Fibroblast of peridontal ligament (primary cell): ENCODE data around the gene ANKRD29.

Experiments used
- DNase-seq: peaks from one replicate; pipeline ENCODE4 v3.0.0-alpha.2; 2010; ENCODE audit errors: extremely low read depth

Gene ANKRD29

GRCh38 chr18:23684515-23685197 is 21.9 kb upstream of the ANKRD29 start:
- peak; percentile 19 for DNase-seq

- DNase-seq, result no peak
Observed at GRCh38 chr18:23683671-23684070, 21.0 kb upstream of the ANKRD29 start.

GRCh38 chr18:23683155-23683554 is 20.4 kb upstream of the ANKRD29 start:
- no peak for DNase-seq

GRCh38 chr18:23682472-23682871 is 19.8 kb upstream of the ANKRD29 start:
- DNase-seq, result no peak

- DNase-seq, result no peak
Observed at GRCh38 chr18:23682045-23682444, 19.3 kb upstream of the ANKRD29 start.

- DNase-seq, result no peak
Observed at GRCh38 chr18:23675896-23676295, 13.2 kb upstream of the ANKRD29 start.

GRCh38 chr18:23675236-23675635 is 12.5 kb upstream of the ANKRD29 start:
- DNase-seq, result no peak

- no peak for DNase-seq
Observed at GRCh38 chr18:23673725-23674124, 11.0 kb upstream of the ANKRD29 start.

GRCh38 chr18:23671564-23671963 is 8.9 kb upstream of the ANKRD29 start:
- no peak for DNase-seq

- DNase-seq, result no peak
Observed at GRCh38 chr18:23669804-23670405, 7.2 kb upstream of the ANKRD29 start.

- DNase-seq, result no peak
Observed at GRCh38 chr18:23669202-23669766, 6.6 kb upstream of the ANKRD29 start.

GRCh38 chr18:23668731-23669130 is 6.0 kb upstream of the ANKRD29 start:
- no peak for DNase-seq

- DNase-seq, result no peak
Observed at GRCh38 chr18:23667114-23667513, 4.4 kb upstream of the ANKRD29 start.

GRCh38 chr18:23664674-23665073 is 2.0 kb upstream of the ANKRD29 start:
- DNase-seq, result no peak

- no peak for DNase-seq
Observed at GRCh38 chr18:23661735-23662308, 889 bp downstream of the ANKRD29 start.

- DNase-seq, result peak; percentile 56
Observed at GRCh38 chr18:23658285-23658684, 4.4 kb downstream of the ANKRD29 start.

GRCh38 chr18:23652232-23652631 is 10.5 kb downstream of the ANKRD29 start:
- DNase-seq, result no peak

GRCh38 chr18:23650968-23651927 is 11.5 kb downstream of the ANKRD29 start:
- DNase-seq, result peak; percentile 94

- no peak for DNase-seq
Observed at GRCh38 chr18:23648940-23649607, 13.6 kb downstream of the ANKRD29 start.

GRCh38 chr18:23648456-23648855 is 14.3 kb downstream of the ANKRD29 start:
- DNase-seq, result no peak

GRCh38 chr18:23646282-23646681 is 16.4 kb downstream of the ANKRD29 start:
- DNase-seq, result no peak
